GM19438 (cell line): ENCODE measurements around the gene TBC1D23.
"Not testable (repeated sequence)": the region's sequence is repeated elsewhere in the genome, so short reads cannot be mapped to it uniquely, and the experiment has no call there.

ENCODE experiments used
- ATAC-seq: cut with Tn5 transposase; IDR thresholded peaks from one replicate; pipeline ENCODE4 v1.9.1; 2021; ENCODE audit warnings: low read depth; ENCODE audit not compliant: unreplicated experiment

Gene TBC1D23

GRCh38 chr3:100289339-100289738 is 28.5 kb downstream of the TBC1D23 start:
- ATAC-seq = no peak

GRCh38 chr3:100295089-100295488 is 34.3 kb downstream of the TBC1D23 start:
- no peak for ATAC-seq

GRCh38 chr3:100297784-100298183 is 37.0 kb downstream of the TBC1D23 start:
- ATAC-seq = no peak

GRCh38 chr3:100299016-100299415 is 38.2 kb downstream of the TBC1D23 start:
- no peak for ATAC-seq

- no peak for ATAC-seq
These were observed 45.9 kb downstream of the TBC1D23 start for GRCh38 chr3:100306695-100307094.

GRCh38 chr3:100310355-100310965 is 49.7 kb downstream of the TBC1D23 start:
- no peak for ATAC-seq

GRCh38 chr3:100311011-100311410 is 50.2 kb downstream of the TBC1D23 start:
- ATAC-seq = no peak

GRCh38 chr3:100316641-100317069 is 55.9 kb downstream of the TBC1D23 start:
- ATAC-seq = no peak

- ATAC-seq = no peak
These were observed 57.1 kb downstream of the TBC1D23 start for GRCh38 chr3:100317912-100318311.

- ATAC-seq = no peak
These were observed 59.2 kb downstream of the TBC1D23 start for GRCh38 chr3:100319951-100320350.

GRCh38 chr3:100324044-100324443 is 63.3 kb downstream of the TBC1D23 start:
- no peak for ATAC-seq

- no peak for ATAC-seq
These were observed 65.0 kb downstream of the TBC1D23 start for GRCh38 chr3:100325827-100326226.

- not testable (repeated sequence) for ATAC-seq
These were observed 66.6 kb downstream of the TBC1D23 start for GRCh38 chr3:100327377-100327776.

- ATAC-seq = no peak
These were observed 69.2 kb downstream of the TBC1D23 start for GRCh38 chr3:100329800-100330489.

- no peak for ATAC-seq
These were observed 69.9 kb downstream of the TBC1D23 start for GRCh38 chr3:100330651-100331050.

GRCh38 chr3:100331660-100332059 is 70.9 kb downstream of the TBC1D23 start:
- ATAC-seq = no peak

- no peak for ATAC-seq
These were observed 72.3 kb downstream of the TBC1D23 start for GRCh38 chr3:100333051-100333450.

- ATAC-seq = peak; percentile 20
These were observed 73.2 kb downstream of the TBC1D23 start for GRCh38 chr3:100333970-100334487.

- peak; percentile 93 for ATAC-seq
These were observed 73.9 kb downstream of the TBC1D23 start, which contains the start of gene NIT2 for GRCh38 chr3:100334488-100335351. Gene NIT2, plus strand, starts transcription at chr3:100334757. Its CDS starts 35 bp downstream, at chr3:100334792.

- peak; percentile 41 for ATAC-seq
These were observed 74.6 kb downstream of the TBC1D23 start for GRCh38 chr3:100335434-100335833.

- ATAC-seq = not testable (repeated sequence)
These were observed 75.4 kb downstream of the TBC1D23 start for GRCh38 chr3:100336229-100336628.
